ENCODE measurements around the gene EPM2A.
"Not testable (repeated sequence)": the region's sequence is repeated elsewhere in the genome, so short reads cannot be mapped to it uniquely, and the experiment has no call there.

Gene EPM2A

GRCh38 chr6:145735356-145736165, at the start of gene EPM2A:
Gene EPM2A, minus strand, starts transcription at chr6:145735520. Its CDS starts 22 bp downstream, at chr6:145735498.
- peak; percentile 30 to 58 (median 51) for DNase-seq (ENCODE audit: low read depth in 2 of 3, low spot score in 2 of 3)

- no peak for DNase-seq (ENCODE audit: low read depth in 2 of 3, low spot score in 2 of 3)
Measured at GRCh38 chr6:145784683-145785082, 49.4 kb upstream of the EPM2A start.

- no peak for DNase-seq (ENCODE audit: low read depth in 2 of 3, low spot score in 2 of 3)
Measured at GRCh38 chr6:145783796-145784195, 48.5 kb upstream of the EPM2A start.

GRCh38 chr6:145772846-145773245, 37.5 kb upstream of the EPM2A start:
- no peak for DNase-seq (ENCODE audit: low read depth in 2 of 3, low spot score in 2 of 3)

- DNase-seq (ENCODE audit: low read depth in 2 of 3, low spot score in 2 of 3), result no peak
Measured at GRCh38 chr6:145765449-145765848, 30.1 kb upstream of the EPM2A start.

GRCh38 chr6:145763742-145764141, 28.4 kb upstream of the EPM2A start:
- no peak for DNase-seq (ENCODE audit: low read depth in 2 of 3, low spot score in 2 of 3)

GRCh38 chr6:145761584-145761983, 26.3 kb upstream of the EPM2A start:
- no peak for DNase-seq (ENCODE audit: low read depth in 2 of 3, low spot score in 2 of 3)

GRCh38 chr6:145758113-145758512, 22.8 kb upstream of the EPM2A start:
- no peak for DNase-seq (ENCODE audit: low read depth in 2 of 3, low spot score in 2 of 3)

- no peak for DNase-seq (ENCODE audit: low read depth in 2 of 3, low spot score in 2 of 3)
Measured at GRCh38 chr6:145756170-145756662, 20.9 kb upstream of the EPM2A start.

- no peak for DNase-seq (ENCODE audit: low read depth in 2 of 3, low spot score in 2 of 3)
Measured at GRCh38 chr6:145755682-145756081, 20.4 kb upstream of the EPM2A start.

- DNase-seq (ENCODE audit: low read depth in 2 of 3, low spot score in 2 of 3), result no peak
Measured at GRCh38 chr6:145752638-145753037, 17.3 kb upstream of the EPM2A start.

- no peak for DNase-seq (ENCODE audit: low read depth in 2 of 3, low spot score in 2 of 3)
Measured at GRCh38 chr6:145749632-145750031, 14.3 kb upstream of the EPM2A start.

- no peak for DNase-seq (ENCODE audit: low read depth in 2 of 3, low spot score in 2 of 3)
Measured at GRCh38 chr6:145745861-145746260, 10.5 kb upstream of the EPM2A start.

- DNase-seq (ENCODE audit: low read depth in 2 of 3, low spot score in 2 of 3), result no peak
Measured at GRCh38 chr6:145744619-145745018, 9.3 kb upstream of the EPM2A start.

- no peak for DNase-seq (ENCODE audit: low read depth in 2 of 3, low spot score in 2 of 3)
Measured at GRCh38 chr6:145743332-145743731, 8.0 kb upstream of the EPM2A start.

GRCh38 chr6:145742472-145742871, 7.2 kb upstream of the EPM2A start:
- DNase-seq (ENCODE audit: low read depth in 2 of 3, low spot score in 2 of 3), result not testable (repeated sequence)

GRCh38 chr6:145739685-145740084, 4.4 kb upstream of the EPM2A start:
- DNase-seq (ENCODE audit: low read depth in 2 of 3, low spot score in 2 of 3), result not testable (repeated sequence)

- DNase-seq (ENCODE audit: low read depth in 2 of 3, low spot score in 2 of 3), result no peak
Measured at GRCh38 chr6:145738265-145738664, 2.9 kb upstream of the EPM2A start.

- DNase-seq (ENCODE audit: low read depth in 2 of 3, low spot score in 2 of 3), result no peak
Measured at GRCh38 chr6:145736661-145737144, 1.4 kb upstream of the EPM2A start.

- DNase-seq (ENCODE audit: low read depth in 2 of 3, low spot score in 2 of 3), result peak; percentile 48 to 65 (median 64)
Measured at GRCh38 chr6:145734486-145735355, 599 bp downstream of the EPM2A start.

- no peak for DNase-seq (ENCODE audit: low read depth in 2 of 3, low spot score in 2 of 3)
Measured at GRCh38 chr6:145733810-145734209, 1.5 kb downstream of the EPM2A start.

GRCh38 chr6:145733207-145733606, 2.1 kb downstream of the EPM2A start:
- DNase-seq (ENCODE audit: low read depth in 2 of 3, low spot score in 2 of 3), result no peak

Data from activated CD8-positive, alpha-beta memory T cell treated with anti-CD3 and anti-CD28 coated beads for 48 hours (primary cell).